Breast epithelium (tissue), 3 donors: Measurements from ENCODE around the gene C5.

ENCODE experiments used
- POLR2A ChIP-seq: fragments of 450-650 bp; IDR thresholded peaks from one replicate; pipeline ENCODE4 v1.6.1; 2016; ENCODE audit warnings: antibody characterized with exemption, mild to moderate bottlenecking, moderate library complexity
- POLR2AphosphoS5 ChIP-seq, 3 donors: sonication (generic); formaldehyde crosslinking; IDR thresholded peaks; one replicate each; pipeline ENCODE4 v1.6.1; 2017; ENCODE audit warnings: antibody characterized with exemption in 3 of 3
- TF ChIP-seq, protein P1 (sequence below), 3 donors: fragments of 450-650 bp; IDR thresholded peaks; one replicate each; pipeline ENCODE4 v1.5.1; 2016 to 2017; ENCODE audit warnings: antibody characterized with exemption in 3 of 3, mild to moderate bottlenecking in 3 of 3, moderate library complexity in 3 of 3

DNA sequence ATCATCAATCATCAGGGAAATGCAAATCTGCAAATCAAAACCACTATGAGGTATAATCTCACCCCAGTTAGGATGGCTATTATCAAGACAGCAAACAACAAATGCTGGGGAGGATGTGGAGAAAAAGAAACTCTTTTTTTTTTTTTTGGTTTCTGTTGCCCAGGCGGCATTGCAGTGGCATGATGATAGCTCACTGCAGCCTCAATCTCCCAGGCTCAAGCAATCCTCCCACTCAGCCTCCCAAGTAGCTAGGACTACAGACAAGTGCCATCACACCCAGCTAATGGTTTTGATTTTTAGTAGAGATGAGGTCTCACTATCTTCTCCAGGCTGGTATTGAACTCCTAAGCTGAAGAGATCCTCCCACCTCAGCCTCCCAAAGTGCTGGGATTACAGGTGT lies 19.3 kb upstream of the C5 start:
- TF ChIP-seq, protein P1, sequence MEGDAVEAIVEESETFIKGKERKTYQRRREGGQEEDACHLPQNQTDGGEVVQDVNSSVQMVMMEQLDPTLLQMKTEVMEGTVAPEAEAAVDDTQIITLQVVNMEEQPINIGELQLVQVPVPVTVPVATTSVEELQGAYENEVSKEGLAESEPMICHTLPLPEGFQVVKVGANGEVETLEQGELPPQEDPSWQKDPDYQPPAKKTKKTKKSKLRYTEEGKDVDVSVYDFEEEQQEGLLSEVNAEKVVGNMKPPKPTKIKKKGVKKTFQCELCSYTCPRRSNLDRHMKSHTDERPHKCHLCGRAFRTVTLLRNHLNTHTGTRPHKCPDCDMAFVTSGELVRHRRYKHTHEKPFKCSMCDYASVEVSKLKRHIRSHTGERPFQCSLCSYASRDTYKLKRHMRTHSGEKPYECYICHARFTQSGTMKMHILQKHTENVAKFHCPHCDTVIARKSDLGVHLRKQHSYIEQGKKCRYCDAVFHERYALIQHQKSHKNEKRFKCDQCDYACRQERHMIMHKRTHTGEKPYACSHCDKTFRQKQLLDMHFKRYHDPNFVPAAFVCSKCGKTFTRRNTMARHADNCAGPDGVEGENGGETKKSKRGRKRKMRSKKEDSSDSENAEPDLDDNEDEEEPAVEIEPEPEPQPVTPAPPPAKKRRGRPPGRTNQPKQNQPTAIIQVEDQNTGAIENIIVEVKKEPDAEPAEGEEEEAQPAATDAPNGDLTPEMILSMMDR (IDR thresholded peaks at IDR 0.05): no peak
- TF ChIP-seq POLR2A (no peak), POLR2AphosphoS5 (IDR thresholded peaks at IDR 0.05) (no peak)
